ENCODE data around the gene TNFRSF13B.
"Not testable (repeated sequence)": the region's sequence is repeated elsewhere in the genome, so short reads cannot be mapped to it uniquely, and the experiment has no call there.

Gene TNFRSF13B

DNA sequence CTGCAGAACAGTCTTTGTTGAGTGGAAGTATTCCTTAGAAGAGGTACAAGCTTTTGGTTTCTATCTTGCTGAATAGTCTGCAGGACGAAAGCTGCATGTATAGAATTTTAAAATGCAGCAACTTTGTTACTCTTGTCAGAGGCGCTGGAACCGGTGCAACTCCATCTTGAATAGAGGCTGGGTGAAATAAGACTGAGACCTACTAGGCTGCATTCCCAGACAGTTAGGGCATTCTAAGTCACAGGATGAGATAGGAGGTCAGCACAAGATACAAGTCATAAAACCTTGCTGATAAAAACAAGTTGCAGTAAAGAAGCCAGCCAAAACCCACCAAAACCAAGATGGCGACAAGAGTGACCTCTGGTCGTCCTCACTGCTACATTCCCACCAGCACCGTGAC, 50.5 kb downstream of the TNFRSF13B start:
- DNase-seq; H3K27ac ChIP-seq (ENCODE audit: insufficient read depth in 1 of 2, low read depth in 1 of 2, low read length in 2 of 2, poor library complexity in 1 of 2, severe bottlenecking in 2 of 2); POLR2A ChIA-PET; H3K4me3 ChIP-seq (ENCODE audit: control insufficient read depth in 1 of 7, extremely low read depth in 1 of 7, insufficient read depth in 4 of 7, low read depth in 2 of 7, low read length in 6 of 7); CTCF ChIA-PET; H3K36me3 ChIP-seq (ENCODE audit: control insufficient read depth in 4 of 4, insufficient read depth in 4 of 4, low read length in 3 of 4); H3K9me3 ChIP-seq (ENCODE audit: control extremely low read depth in 1 of 5, control insufficient read depth in 4 of 5, insufficient read depth in 2 of 5, low read depth in 1 of 5, low read length in 4 of 5); H3K27me3 ChIP-seq (replicated peaks in 2 of 5; ENCODE audit: control insufficient read depth in 4 of 5, insufficient read depth in 5 of 5, low read length in 4 of 5); H3K4me1 ChIP-seq (ENCODE audit: control extremely low read depth in 1 of 4, control insufficient read depth in 4 of 4, insufficient read depth in 4 of 4, low read length in 3 of 4): not testable (repeated sequence)
- WGBS (ENCODE audit: insufficient coverage): 96% methylated on average over 3 of the region's 6 CpGs

DNA sequence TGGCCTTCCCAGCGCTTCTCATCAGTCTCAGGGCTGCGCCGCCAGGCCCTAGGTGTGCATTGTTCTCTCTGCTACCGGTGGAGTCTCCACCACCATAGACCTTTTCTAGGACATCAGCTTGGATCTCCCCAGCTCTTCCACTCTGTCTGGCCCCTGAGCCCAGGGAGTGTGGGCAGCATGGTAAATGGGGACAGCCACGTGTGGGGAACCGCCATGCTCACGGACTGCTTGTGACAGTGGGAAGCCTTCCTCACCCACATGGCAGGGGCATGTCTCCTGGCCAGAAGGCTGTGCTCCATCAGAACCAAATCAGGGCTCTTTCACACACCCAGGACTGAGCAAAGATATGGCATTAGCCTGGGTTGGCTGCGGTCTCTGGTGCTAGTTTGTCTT, 51.3 kb downstream of the TNFRSF13B start:
- ChIA-PET CTCF (no interaction called here), POLR2A (no interaction called here)
- 99% methylated on average over 7 of the region's 8 CpGs for whole genome bisulfite sequencing (ENCODE audit: insufficient coverage)
- Histone ChIP-seq H3K4me1 (ENCODE audit: control extremely low read depth in 1 of 4, control insufficient read depth in 4 of 4, insufficient read depth in 4 of 4, low read length in 3 of 4) (no peaks in the 10 kb centered on the region), H3K27ac (ENCODE audit: insufficient read depth in 1 of 2, low read depth in 1 of 2, low read length in 2 of 2, poor library complexity in 1 of 2, severe bottlenecking in 2 of 2) (no peak overlapping the region), H3K36me3 (ENCODE audit: control insufficient read depth in 4 of 4, insufficient read depth in 4 of 4, low read length in 3 of 4) (no peaks in the 10 kb centered on the region), H3K27me3 (replicated peaks in 2 of 5; ENCODE audit: control insufficient read depth in 4 of 5, insufficient read depth in 5 of 5, low read length in 4 of 5) (peaks cover 0 to 3% (median 0%) of the 10 kb centered on the region in 5 experiments), H3K4me3 (ENCODE audit: control insufficient read depth in 1 of 7, extremely low read depth in 1 of 7, insufficient read depth in 4 of 7, low read depth in 2 of 7, low read length in 6 of 7) (no peak overlapping the region), H3K9me3 (ENCODE audit: control extremely low read depth in 1 of 5, control insufficient read depth in 4 of 5, insufficient read depth in 2 of 5, low read depth in 1 of 5, low read length in 4 of 5) (no peaks in the 10 kb centered on the region)
- no peak for DNase-seq

DNA sequence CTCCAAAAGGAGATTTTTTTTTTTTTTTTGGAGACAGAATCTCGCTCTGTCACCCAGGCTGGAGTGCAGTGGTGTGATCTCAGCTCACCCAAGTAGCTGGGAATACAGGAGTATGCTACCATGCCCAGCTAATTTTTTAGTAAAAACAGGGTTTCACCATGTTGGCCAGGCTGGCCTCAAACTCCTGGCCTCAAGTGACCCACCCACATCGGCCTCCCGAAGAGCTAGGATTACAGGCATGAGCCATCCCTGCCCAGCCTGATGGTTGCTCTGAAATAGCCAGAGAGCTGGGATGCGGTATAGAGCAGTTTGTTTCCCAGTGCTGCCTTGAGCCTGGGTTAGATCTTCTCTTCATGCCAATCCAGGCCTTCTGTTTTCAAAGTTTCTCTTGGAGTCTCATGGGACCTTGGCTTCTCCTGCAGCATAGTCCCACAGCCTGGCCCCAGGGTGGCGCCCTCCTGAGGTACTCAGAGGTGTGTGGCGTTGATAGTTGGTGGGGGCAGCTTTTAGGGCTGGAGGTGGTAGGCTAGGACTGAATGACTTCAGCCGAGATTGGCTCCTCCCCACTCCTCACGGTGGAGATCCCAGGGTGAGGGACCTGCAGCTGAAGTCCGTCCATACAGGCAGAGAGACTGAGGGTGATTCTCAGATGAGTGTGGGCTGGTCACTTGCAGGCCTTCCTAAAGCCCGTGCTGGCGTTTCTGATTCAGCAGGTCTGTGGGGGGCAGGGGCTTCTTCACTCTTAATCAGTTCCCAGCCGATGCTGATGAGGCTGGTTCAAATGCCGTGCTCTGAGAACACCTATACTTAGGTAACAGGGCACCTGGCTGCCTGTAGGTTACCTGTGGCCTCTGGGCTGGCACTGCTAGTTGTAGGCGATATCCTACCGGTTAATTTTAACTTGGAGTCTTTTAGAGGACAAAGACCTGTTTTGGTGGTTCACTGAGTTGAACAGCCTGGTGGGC, 52.0 kb downstream of the TNFRSF13B start:
- H3K9me3 ChIP-seq (ENCODE audit: control extremely low read depth in 1 of 5, control insufficient read depth in 4 of 5, insufficient read depth in 2 of 5, low read depth in 1 of 5, low read length in 4 of 5): no peaks in the 10 kb centered on the region
- POLR2A ChIA-PET: no interaction called here
- 84% methylated on average over 11 of the region's 15 CpGs for WGBS (ENCODE audit: insufficient coverage)

DNA sequence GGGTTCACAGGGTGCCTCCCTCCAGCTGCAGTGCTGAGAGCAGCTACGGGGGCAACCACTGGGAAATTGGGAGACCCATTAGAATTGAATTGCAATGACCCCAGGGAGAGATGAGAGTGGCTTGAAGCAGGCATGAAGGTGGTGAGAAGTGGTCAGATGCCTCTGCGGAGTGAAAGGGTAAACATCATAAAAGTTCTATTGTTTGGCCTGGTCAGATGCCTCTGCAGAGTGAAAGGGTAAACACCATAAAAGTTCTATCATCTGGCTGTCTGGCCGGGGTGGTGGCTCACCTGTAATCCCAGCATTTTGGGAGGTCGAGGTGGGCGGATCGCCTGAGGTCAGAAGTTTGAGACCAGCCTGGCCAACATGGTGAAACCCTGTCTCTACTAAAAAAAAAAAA, 53.5 kb downstream of the TNFRSF13B start:
- 59% methylated on average over 2 of the region's 6 CpGs for WGBS (ENCODE audit: insufficient coverage)
- Histone ChIP-seq H3K36me3 (ENCODE audit: control insufficient read depth in 4 of 4, insufficient read depth in 4 of 4, low read length in 3 of 4) (no peaks in the 10 kb centered on the region), H3K27me3 (replicated peaks in 2 of 5; ENCODE audit: control insufficient read depth in 4 of 5, insufficient read depth in 5 of 5, low read length in 4 of 5) (peaks cover 0 to 3% (median 0%) of the 10 kb centered on the region in 5 experiments), H3K4me3 (ENCODE audit: control insufficient read depth in 1 of 7, extremely low read depth in 1 of 7, insufficient read depth in 4 of 7, low read depth in 2 of 7, low read length in 6 of 7) (no peak overlapping the region), H3K9me3 (ENCODE audit: control extremely low read depth in 1 of 5, control insufficient read depth in 4 of 5, insufficient read depth in 2 of 5, low read depth in 1 of 5, low read length in 4 of 5) (no peaks in the 10 kb centered on the region), H3K4me1 (ENCODE audit: control extremely low read depth in 1 of 4, control insufficient read depth in 4 of 4, insufficient read depth in 4 of 4, low read length in 3 of 4) (no peaks in the 10 kb centered on the region), H3K27ac (ENCODE audit: insufficient read depth in 1 of 2, low read depth in 1 of 2, low read length in 2 of 2, poor library complexity in 1 of 2, severe bottlenecking in 2 of 2) (no peak overlapping the region)
- CTCF ChIA-PET: no interaction called here
- POLR2A ChIA-PET: no interaction called here
- no peak for DNase-seq

More for the DNA sequence above, 52.0 kb downstream of the TNFRSF13B start:
- DNase-seq: no peak
- no peaks in the 10 kb centered on the region for H3K4me1 ChIP-seq (ENCODE audit: control extremely low read depth in 1 of 4, control insufficient read depth in 4 of 4, insufficient read depth in 4 of 4, low read length in 3 of 4)
- H3K27ac ChIP-seq (ENCODE audit: insufficient read depth in 1 of 2, low read depth in 1 of 2, low read length in 2 of 2, poor library complexity in 1 of 2, severe bottlenecking in 2 of 2): no peak overlapping the region
- H3K4me3 ChIP-seq (ENCODE audit: control insufficient read depth in 1 of 7, extremely low read depth in 1 of 7, insufficient read depth in 4 of 7, low read depth in 2 of 7, low read length in 6 of 7): no peak overlapping the region
- H3K36me3 ChIP-seq (ENCODE audit: control insufficient read depth in 4 of 4, insufficient read depth in 4 of 4, low read length in 3 of 4): no peaks in the 10 kb centered on the region
- peaks cover 0 to 3% (median 0%) of the 10 kb centered on the region in 5 experiments for H3K27me3 ChIP-seq (replicated peaks in 2 of 5; ENCODE audit: control insufficient read depth in 4 of 5, insufficient read depth in 5 of 5, low read length in 4 of 5)
- CTCF ChIA-PET: interaction anchor here (0.6 to 0.9 kb wide), 3 partner anchors 10 to 475 kb away, joined by 3 read pairs; no protein-coding TSS in a partner anchor

DNA sequence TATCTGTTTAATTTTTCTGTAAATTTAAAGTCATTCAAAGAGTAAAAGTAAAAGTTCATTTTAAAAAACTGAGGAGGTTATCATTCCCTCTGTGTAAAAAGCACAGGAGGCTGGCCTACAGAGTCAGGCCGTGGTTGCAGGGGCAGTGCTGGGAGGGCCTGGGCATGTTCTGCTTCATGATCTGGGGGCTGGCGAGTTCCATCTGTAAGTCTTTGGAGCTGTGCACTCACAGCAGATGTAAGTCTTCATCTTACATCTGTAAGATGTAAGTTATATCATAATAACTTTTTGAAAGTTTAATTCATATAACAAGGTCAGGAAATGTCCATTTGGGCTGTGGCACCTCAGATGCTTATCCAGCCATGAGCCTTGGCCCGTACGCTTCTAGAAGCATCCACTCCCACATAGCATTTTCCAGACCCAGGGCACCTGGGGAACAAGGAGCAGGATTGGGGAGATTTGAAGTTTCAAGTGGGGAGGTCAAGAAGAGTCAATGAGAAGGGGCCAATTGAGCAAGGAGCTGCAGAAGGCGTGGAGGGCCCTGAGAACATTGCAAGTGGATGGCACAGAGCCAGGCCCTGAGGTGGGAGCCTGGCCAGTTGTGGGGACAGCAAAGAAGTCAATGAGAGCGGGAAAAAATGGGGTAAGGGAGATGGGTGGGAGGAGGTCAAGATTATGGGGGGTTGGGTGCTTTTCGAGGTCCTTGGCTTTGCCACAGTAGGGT, 54.1 kb downstream of the TNFRSF13B start:
- POLR2A ChIA-PET: interaction anchor here (0.6 kb wide), 1 partner anchor 1822 kb away, joined by 4 read pairs; no protein-coding TSS in a partner anchor
- WGBS (ENCODE audit: insufficient coverage): 100% methylated on average over 5 of the region's 7 CpGs

DNA sequence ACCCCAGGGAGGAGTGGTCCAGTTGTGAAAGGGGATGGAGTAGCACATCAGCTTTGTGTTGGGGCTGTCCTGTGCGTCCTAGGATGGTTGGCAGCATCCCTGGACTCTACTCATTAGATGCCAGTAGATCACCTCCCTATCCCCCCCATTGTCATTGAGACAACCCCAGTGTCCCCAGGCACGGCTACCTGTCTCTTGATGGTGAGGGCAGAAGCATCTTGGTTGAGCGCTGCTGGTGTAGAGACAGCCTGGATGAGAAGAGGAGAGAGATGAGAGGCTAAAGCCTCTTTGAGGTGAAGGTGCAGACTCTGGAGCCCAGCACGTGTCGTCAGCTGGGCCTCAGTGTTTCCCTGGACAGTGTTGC, 55.4 kb downstream of the TNFRSF13B start:
- no peak for DNase-seq
- no peaks in the 10 kb centered on the region for H3K36me3 ChIP-seq (ENCODE audit: control insufficient read depth in 4 of 4, insufficient read depth in 4 of 4, low read length in 3 of 4)
- CTCF ChIA-PET: no interaction called here
- 92% methylated on average over 2 of the region's 5 CpGs for WGBS (ENCODE audit: insufficient coverage)
- H3K27me3 ChIP-seq (replicated peaks in 2 of 5; ENCODE audit: control insufficient read depth in 4 of 5, insufficient read depth in 5 of 5, low read length in 4 of 5): peaks cover 0 to 5% (median 0%) of the 10 kb centered on the region in 5 experiments
- POLR2A ChIA-PET: no interaction called here
- no peaks in the 10 kb centered on the region for H3K4me1 ChIP-seq (ENCODE audit: control extremely low read depth in 1 of 4, control insufficient read depth in 4 of 4, insufficient read depth in 4 of 4, low read length in 3 of 4)
- no peak overlapping the region for H3K4me3 ChIP-seq (ENCODE audit: control insufficient read depth in 1 of 7, extremely low read depth in 1 of 7, insufficient read depth in 4 of 7, low read depth in 2 of 7, low read length in 6 of 7)
- no peaks in the 10 kb centered on the region for H3K9me3 ChIP-seq (ENCODE audit: control extremely low read depth in 1 of 5, control insufficient read depth in 4 of 5, insufficient read depth in 2 of 5, low read depth in 1 of 5, low read length in 4 of 5)
- no peak overlapping the region for H3K27ac ChIP-seq (ENCODE audit: insufficient read depth in 1 of 2, low read depth in 1 of 2, low read length in 2 of 2, poor library complexity in 1 of 2, severe bottlenecking in 2 of 2)

More for the DNA sequence above, 54.1 kb downstream of the TNFRSF13B start:
- Histone ChIP-seq H3K9me3 (ENCODE audit: control extremely low read depth in 1 of 5, control insufficient read depth in 4 of 5, insufficient read depth in 2 of 5, low read depth in 1 of 5, low read length in 4 of 5) (no peaks in the 10 kb centered on the region), H3K36me3 (ENCODE audit: control insufficient read depth in 4 of 4, insufficient read depth in 4 of 4, low read length in 3 of 4) (no peaks in the 10 kb centered on the region), H3K4me3 (ENCODE audit: control insufficient read depth in 1 of 7, extremely low read depth in 1 of 7, insufficient read depth in 4 of 7, low read depth in 2 of 7, low read length in 6 of 7) (no peak overlapping the region), H3K27me3 (replicated peaks in 2 of 5; ENCODE audit: control insufficient read depth in 4 of 5, insufficient read depth in 5 of 5, low read length in 4 of 5) (peaks cover 0 to 5% (median 0%) of the 10 kb centered on the region in 5 experiments), H3K4me1 (ENCODE audit: control extremely low read depth in 1 of 4, control insufficient read depth in 4 of 4, insufficient read depth in 4 of 4, low read length in 3 of 4) (no peaks in the 10 kb centered on the region), H3K27ac (ENCODE audit: insufficient read depth in 1 of 2, low read depth in 1 of 2, low read length in 2 of 2, poor library complexity in 1 of 2, severe bottlenecking in 2 of 2) (no peak overlapping the region)
- CTCF ChIA-PET: no interaction called here
- DNase-seq: no peak

Measured in common myeloid progenitor, CD34-positive (primary cell).